Stimulated activated naive CD8-positive, alpha-beta T cell treated with anti-CD3 and anti-CD28 coated beads, Interleukin-15, Interleukin-2, amounts not matched to agents 100 U/mL and 50 U/mL, for 24 hours (primary cell): ENCODE measurements around the gene NFIX.

Experiments
- ATAC-seq: fragments of 150-1000 bp; cut with Tn5 transposase; one replicate; pipeline ENCODE4 v1.10.0; 2021
- DNase-seq: peaks from one replicate; pipeline ENCODE4 v3.0.0; 2021

Gene NFIX

DNA sequence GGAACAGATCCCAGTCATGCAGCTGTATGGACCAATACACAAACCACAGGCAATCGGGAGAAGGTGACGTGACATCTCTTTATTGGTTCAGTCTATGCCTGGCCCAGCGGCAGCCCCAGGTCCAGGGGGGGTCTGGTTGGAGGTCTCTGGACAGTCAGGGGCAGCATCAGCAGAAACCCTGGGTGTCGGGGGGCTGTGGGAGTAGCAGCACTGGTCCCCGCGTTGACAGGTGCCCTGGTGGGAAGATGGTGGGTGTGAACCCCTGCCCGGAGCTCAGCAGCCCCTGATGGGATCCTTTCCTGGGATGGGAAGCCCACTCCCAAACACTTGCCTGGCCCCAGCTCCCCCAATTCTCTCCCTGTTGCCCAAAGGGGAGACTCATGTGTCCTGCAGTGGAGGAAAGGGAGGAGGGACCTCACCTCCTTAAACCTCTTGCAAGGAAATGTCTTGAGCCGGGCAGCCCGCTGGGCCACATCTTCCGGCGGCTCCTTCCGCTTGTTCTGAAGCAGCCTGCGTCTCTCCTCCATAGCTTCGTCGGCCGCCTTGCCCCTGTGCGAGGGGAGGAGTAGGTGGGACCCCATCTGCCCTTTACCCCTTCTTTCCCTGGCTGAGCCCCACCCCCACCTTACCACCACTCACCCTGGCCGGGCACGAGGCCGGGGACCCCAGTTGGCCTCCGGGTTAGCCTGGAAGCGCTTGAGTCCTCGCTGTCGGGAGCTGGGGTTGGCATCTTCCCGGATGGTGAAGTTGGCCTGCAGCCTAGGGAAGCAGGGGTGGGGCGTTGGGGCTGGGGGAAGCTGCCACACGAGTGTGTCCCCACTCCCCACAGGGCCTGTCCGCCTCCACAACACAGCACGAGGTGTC lies 109.8 kb downstream of the NFIX start:
- DNase-seq = peak; percentile 43
- ATAC-seq = peak; percentile 5

GRCh38 chr19:13109361-13110098 lies 114.3 kb downstream of the NFIX start:
- DNase-seq (no peak), ATAC-seq (no peak)

DNA sequence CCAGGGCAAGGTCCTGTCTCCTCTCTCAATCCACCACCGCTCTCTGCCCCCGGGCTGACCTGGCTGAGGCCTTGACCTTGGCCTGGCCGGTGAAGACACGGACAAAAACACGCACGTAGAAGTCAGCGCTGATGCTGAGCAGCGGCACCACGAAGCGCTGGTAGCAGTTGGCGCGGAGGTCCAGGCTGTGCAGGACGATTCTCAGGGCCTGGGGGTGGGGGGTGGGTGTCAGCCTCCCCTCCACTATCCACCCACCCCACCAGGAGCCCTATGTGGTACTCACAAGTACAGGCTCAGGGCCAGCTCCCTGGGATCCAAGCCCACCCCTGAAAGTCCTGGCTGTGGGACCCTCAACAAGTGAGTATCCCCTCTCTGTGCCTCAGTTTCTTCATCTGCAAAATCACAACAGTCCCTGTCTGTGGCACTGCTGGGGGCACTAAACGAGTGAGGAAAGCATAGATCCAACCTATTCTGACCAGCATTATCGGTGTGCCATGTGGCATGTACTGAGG lies 114.9 kb downstream of the NFIX start:
- ATAC-seq (no peak), DNase-seq (no peak)

DNA sequence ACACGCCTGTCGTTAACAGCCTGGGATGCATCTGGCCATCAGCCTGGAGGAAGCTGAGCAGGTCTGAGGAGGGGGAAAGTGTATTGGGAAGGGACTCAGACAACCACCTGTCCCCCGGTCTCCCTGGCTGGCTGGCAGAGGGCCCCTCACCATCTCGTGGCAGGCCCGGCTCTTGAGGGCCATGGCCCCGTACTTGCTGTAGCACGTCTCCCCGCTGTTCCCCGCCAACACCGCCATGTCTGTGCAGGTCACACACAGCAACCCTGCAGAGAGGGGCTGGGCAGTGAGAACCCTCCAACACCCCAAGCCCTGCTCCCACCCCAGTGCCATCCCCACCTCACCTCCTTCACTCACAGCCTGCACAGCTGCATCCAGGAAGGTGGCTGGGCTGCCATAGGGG lies 117.3 kb downstream of the NFIX start:
- DNase-seq = no peak
- ATAC-seq = no peak

DNA sequence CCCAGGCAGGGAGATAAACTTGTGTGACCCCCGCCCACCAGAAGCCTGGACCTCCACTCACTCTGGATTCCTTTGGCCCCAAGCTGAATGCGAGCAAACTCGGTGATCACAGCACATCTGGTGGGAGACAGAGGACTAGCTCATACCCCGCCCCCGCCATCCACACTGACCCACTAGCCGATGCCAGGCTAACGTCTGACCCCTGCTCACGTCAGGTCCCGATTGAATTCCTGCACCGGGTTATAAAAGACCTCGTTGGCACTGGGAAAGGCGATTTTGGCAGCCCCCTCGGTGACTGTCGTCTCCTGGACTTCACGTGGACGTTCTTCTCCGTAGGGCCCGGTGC lies 120.6 kb downstream of the NFIX start:
- DNase-seq (no peak), ATAC-seq (no peak)

GRCh38 chr19:13116282-13117175 lies 121.3 kb downstream of the NFIX start, which contains the start of gene TRMT1:
TSS of gene TRMT1 (minus strand) at chr19:13116740. CDS start at chr19:13116399, 341 bp downstream.
- peak; percentile 51 for ATAC-seq
- peak; percentile 94 for DNase-seq

DNA sequence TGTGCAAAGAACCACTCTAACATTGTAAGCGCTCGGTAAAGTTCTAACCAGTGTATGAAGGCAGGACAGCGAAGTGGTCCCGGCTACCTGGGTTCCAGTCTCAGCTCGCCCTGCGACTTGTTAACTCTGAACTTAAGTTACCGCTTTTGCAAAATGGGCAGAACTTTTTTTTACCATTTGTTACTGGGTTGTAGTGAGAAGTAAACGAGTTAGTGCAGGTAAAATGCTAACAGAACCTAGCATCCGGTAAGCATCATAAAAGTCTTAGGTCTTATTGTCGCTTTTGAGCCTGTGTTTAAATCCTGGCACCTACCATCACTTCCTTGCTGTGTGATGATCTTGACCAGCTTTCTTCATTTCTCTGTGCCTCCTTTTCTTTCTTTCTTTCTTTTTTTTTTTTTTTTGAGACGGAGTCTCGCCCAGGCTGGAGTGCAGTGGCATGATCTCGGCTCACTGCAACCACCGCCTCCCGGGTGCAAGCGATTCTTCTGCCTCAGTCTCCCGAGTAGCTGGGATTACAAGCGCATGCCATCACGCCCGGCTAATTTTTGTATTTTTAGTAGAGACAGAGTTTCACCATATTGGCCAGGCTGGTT lies 122.0 kb downstream of the NFIX start:
- ATAC-seq = peak; percentile 0

DNA sequence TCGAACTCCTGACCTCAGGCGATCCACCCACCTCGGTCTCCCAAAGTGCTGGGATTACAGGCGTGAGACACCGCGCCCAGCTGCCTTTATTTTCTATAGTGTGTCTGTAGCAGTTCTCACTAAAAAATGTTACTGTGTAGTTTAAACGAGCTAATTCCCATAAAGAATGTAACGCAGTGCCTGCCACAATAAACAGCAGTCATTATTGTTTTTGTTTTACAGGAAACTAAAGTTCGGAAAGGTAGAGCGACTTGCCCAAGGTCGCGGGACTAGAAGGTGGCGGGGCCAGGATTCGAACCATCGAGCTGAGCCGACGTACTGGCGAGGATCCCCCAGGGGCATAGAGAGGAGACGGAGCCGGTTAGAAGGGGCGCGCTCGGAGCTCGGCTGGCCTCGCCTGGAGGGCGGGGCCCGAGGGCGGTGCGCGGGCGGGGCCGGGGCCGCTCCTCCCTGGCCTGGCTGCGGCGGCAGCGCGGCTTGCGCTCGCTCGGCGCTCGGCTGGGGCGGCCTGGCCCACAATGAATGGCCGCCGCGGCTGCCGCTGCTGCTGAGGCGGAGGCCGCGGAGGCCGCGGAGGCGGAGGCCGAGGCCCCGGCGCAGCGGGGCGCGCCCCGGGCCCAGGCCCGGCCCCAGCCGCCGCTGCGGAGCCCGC lies 122.6 kb downstream of the NFIX start, which contains the start of gene NACC1:
TSS of gene NACC1 (plus strand) at position 493 of the 652 bp plus-strand sequence. CDS start 16,944 bp downstream, outside the sequence.
- peak; percentile 94 for DNase-seq
- peak; percentile 88 for ATAC-seq

More for the DNA sequence above, 122.0 kb downstream of the NFIX start:
- no peak for DNase-seq

- ATAC-seq (peak; percentile 2), DNase-seq (peak; percentile 62)
Observed at GRCh38 chr19:13118424-13119193, 123.3 kb downstream of the NFIX start.

- DNase-seq = no peak
- ATAC-seq = no peak
Observed at GRCh38 chr19:13119627-13120026, 124.4 kb downstream of the NFIX start.

DNA sequence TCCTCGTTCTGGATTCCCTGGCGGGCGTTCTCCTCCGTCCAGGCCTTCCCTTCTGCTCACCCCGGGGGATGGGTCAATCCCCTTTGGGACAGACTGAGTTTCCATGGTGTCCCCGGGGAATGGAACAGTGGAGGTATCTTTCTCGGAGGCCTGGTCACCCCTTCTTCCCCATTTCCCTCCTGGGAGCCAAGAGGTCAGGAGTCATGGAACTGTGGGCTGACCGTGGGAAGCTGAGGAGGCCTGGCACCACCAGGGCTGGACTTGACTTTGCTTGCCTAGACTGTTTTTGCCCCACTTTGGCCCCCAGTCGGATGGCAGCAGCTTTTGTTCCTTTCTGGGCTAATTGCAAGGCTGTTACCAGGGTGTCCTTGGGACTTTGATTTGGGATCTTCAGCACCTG lies 124.8 kb downstream of the NFIX start:
- no peak for ATAC-seq
- DNase-seq = no peak

- ATAC-seq (no peak), DNase-seq (no peak)
Observed at GRCh38 chr19:13120817-13121216, 125.5 kb downstream of the NFIX start.

DNA sequence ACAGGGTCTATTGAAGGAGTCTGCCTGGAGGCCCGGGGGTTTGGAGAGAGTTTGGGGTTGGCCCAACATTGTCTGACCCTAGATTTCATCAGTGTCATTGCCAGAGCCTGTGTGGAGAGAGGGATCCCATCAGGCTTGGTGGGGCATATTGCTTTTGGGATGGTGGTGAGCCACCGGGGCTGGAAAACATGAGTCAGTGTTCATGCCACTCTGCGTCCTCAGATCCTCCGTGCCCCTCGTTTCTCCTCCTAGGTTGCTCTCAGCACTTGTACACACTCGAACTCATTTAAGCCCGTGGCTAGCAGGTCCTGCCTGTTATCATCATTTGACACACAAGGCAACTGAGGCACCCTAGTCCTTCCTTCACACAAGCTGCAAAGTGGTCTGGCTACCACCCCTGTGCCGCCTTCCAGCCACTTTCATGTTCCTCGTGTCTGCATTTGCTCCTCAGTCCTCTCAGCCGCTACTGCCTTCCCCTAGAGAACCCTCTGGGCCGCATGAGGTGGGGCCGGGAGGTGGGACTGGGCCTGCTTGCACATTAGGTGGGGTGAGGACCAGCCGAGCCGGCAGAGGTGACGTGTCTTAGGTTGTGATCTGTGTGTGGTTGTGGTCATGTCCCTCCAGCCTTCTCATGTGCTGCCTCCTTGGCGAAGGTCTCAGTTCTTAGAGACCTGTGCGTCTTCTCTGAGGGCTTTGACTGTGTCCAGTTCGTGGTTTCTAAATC lies 126.4 kb downstream of the NFIX start:
- ATAC-seq (peak; percentile 6), DNase-seq (peak; percentile 51)

- DNase-seq (peak; percentile 43), ATAC-seq (peak; percentile 2)
Observed at GRCh38 chr19:13122275-13122878, 127.1 kb downstream of the NFIX start.

DNA sequence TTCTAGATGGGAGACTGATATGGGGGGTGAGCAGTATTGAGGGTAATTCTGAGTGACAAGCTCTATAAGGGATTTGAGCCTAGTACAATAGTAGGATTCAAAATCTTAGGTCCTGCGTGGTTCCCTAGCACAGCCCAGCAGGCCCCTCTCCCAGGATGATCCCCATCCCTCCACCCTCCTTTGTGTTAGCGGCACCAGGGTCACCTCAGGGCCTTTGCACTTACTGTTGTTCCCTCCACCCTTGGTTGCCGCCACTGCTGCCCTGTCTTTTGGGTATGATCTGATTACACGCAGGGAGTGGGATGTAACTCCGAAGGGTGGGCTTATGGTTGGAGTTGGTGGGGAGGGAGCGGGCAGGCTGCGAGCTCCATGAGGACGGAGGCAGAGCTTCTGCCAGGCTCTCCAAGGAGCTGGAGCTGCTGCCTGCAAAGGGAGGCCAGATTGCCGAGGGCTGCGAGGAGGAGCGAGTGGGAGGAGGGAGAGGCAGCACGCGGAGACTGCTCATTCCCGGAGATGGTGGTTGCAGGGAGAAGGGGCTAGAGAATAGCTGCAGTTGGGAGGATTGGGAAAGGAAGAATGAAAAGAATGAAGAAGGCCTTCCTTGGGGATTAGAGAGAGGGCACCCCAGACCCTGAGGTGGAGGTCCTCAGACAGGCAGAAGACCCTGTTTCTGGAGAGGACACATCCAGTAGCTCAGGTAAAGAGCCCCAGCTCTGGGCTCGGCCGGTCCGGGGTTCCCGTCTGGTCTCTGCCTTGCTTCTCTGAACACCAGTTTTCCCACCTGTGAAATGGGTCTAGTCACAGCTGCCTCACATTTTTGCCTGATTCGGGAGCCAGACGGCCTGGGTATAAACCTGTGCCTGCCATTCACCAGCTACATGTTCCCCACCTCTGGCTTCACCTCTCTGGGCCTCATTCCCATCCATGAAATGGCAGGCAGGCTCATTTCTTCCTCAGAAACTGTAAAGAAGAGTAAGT lies 128.0 kb downstream of the NFIX start:
- DNase-seq = no peak
- ATAC-seq = no peak

DNA sequence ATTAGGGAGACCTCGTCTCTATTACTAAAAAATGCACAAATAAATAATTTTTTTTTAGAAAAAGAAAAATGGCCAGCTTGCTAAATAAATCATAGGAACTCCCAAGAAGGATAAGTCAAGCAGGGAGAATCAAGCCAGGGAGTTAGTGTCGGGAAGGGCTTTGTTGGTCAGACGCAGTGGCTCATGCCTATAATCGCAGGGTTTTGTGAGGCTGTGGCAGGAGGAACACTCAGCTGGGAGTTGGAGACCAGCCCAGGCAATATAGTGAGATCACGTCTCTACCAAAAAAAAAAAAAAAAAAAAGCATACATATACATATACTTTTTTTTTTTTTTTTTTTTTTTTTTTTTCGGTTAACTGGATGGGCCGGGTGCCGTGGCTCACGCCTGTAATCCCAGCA lies 131.8 kb downstream of the NFIX start:
- ATAC-seq = no peak
- DNase-seq = no peak

GRCh38 chr19:13127811-13128575 lies 132.7 kb downstream of the NFIX start:
- no peak for ATAC-seq
- DNase-seq = no peak
